Measurements from ENCODE around the gene ABCC9.
"Not testable (repeated sequence)": the region's sequence is repeated elsewhere in the genome, so short reads cannot be mapped to it uniquely, and the experiment has no call there.

ABCC9 gene

DNA sequence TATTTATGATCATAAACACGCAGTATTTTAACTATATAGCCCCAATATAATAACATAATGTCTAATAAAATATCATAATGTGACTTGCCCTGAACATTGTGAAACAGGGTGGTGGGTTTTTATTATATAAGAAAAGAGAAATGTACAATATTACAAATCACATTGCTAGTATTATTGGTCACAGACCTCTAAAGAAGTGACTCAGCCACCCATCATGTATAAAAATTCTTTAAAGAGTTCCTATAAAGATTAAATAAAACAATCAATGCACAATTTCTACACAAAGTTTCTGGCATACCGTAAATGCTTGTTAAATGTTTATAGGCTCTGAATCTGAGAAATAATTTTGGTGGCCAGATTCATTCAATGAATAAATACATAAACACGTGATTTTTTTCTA lies 28.9 kb downstream of the ABCC9 start:
- Mint-ChIP-seq H3K27ac (no peak overlapping the region), H3K4me1 (ENCODE audit: low read depth) (no peaks in the 10 kb centered on the region), H3K4me3 (no peak overlapping the region), H3K36me3 (ENCODE audit: low read depth) (no peaks in the 10 kb centered on the region), H3K9me3 (no peaks in the 10 kb centered on the region), H3K27me3 (ENCODE audit: low read depth) (no peaks in the 10 kb centered on the region)
- no peak for DNase-seq (ENCODE audit: low spot score)

DNA sequence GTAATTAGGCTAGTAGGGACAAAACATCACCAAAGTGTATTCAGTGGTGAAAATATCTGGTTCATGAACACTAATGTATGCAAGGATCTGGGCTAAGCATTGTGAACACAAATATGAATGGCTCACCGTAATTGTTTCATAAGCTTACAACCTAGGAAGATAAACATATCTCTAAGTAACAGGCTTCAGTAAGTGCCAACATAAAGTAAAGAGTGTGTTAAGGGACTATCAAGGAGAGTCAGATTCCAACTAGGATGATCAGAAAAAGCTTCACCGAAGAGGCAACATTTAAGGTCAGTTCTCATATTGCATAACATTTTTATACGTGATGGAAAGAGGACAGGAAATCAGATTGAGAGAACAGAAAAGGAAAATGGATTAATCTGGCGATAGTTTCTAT lies 29.4 kb downstream of the ABCC9 start:
- DNase-seq (ENCODE audit: low spot score) = no peak

DNA sequence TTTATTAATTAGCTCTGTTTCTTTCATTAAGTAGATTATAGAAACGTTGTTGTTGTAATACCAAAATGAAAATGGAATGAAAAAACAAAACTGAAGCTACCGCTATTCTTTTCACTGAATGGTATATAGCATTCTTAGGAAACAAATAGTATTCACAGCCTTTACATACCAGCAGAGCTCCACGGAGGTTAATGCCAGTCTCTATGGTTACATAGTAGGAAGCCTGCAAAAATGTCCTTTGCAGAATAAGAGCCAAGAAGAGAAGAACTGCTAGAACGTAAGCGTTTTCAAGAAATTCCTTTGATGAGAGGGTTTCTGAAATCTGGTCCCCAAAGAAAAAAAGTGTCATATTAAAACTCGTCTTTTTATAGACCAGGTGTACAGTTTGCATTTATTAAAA lies 30.6 kb downstream of the ABCC9 start:
- no peaks in the 10 kb centered on the region for H3K36me3 Mint-ChIP-seq (ENCODE audit: low read depth)
- no peak overlapping the region for H3K27ac Mint-ChIP-seq
- no peaks in the 10 kb centered on the region for H3K9me3 Mint-ChIP-seq
- no peaks in the 10 kb centered on the region for H3K27me3 Mint-ChIP-seq (ENCODE audit: low read depth)
- no peaks in the 10 kb centered on the region for H3K4me1 Mint-ChIP-seq (ENCODE audit: low read depth)
- no peak overlapping the region for H3K4me3 Mint-ChIP-seq
- no peak for DNase-seq (ENCODE audit: low spot score)

More for the DNA sequence above, 29.4 kb downstream of the ABCC9 start:
- Mint-ChIP-seq H3K4me1 (ENCODE audit: low read depth) (no peaks in the 10 kb centered on the region), H3K4me3 (no peak overlapping the region), H3K27me3 (ENCODE audit: low read depth) (no peaks in the 10 kb centered on the region), H3K27ac (no peak overlapping the region), H3K9me3 (no peaks in the 10 kb centered on the region), H3K36me3 (ENCODE audit: low read depth) (no peaks in the 10 kb centered on the region)

DNA sequence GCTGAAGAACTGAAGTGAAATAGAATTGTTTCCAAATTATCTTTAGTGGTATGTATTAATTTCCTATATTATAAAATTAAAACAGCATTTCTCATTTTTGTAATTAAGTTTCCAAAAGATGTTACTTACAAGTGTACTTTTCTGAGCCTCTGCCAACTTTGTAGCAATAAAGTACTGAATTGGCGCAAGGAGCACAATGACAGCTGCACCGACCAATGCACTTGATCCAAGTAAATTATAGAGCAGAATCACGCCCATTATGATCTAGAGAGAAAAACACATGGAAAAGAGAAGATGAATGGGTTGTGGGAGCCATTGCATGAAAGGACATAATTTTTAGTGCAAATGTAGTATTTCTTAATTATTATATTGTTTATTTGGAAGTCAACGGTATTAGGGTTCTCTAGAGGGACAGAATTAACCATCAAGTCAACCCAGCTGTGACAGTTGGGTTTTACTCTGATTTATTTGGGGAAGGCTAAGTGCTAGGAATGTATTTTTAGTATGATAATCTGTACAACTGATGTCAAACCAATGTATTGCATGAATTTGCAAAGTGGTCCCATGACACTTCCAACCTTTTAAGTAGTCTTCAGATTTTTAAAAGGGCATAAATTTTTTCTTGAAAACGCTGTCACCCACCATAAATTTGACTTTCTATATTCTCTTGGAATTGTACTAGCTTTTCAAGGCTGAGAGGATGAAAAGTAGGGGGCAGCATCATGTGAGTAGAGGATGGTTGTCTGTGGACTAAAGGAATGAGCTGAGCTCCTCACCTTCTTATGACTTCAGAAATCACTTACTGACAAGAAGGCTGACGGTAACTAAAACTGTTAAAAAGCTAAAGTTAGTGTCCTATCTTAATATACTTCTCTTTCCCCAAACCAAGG lies 33.0 kb downstream of the ABCC9 start:
- Mint-ChIP-seq H3K27ac (no peak overlapping the region), H3K4me1 (ENCODE audit: low read depth) (no peaks in the 10 kb centered on the region), H3K9me3 (no peaks in the 10 kb centered on the region)

DNA sequence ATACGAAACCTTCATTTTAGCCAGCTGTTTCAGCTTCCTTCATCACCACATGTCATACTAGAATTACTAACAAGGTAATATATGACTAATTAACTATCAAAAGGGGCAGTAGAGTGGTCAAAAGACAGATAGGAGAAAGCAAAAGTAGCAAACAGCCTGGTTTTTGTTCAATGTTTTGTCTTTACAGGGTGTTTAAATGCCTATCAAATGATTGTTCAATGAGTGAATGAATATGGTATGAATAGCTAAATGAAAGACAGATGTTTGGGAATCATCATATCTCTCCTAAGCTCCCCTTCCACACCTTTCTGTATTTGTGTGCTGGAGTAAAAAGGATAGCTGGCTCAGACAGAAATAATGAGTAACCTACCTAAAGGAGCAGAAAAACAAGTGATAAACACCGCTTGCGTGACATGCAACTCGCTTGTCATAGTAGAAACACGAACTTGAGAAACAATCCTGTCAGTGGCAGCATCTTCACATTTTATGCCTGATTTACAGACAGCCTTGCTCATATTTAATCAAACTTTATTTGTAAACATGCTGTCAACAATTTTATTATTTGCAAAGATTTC lies 34.2 kb downstream of the ABCC9 start:
- H3K4me3 Mint-ChIP-seq = no peak overlapping the region
- no peaks in the 10 kb centered on the region for H3K27me3 Mint-ChIP-seq (ENCODE audit: low read depth)
- H3K36me3 Mint-ChIP-seq (ENCODE audit: low read depth) = no peaks in the 10 kb centered on the region
- no peak for DNase-seq (ENCODE audit: low spot score)
- no peaks in the 10 kb centered on the region for H3K9me3 Mint-ChIP-seq
- H3K4me1 Mint-ChIP-seq (ENCODE audit: low read depth) = no peaks in the 10 kb centered on the region
- H3K27ac Mint-ChIP-seq = no peak overlapping the region

More for the DNA sequence above, 33.0 kb downstream of the ABCC9 start:
- DNase-seq (ENCODE audit: low spot score) = no peak
- Mint-ChIP-seq H3K36me3 (ENCODE audit: low read depth) (no peaks in the 10 kb centered on the region), H3K27me3 (ENCODE audit: low read depth) (no peaks in the 10 kb centered on the region), H3K4me3 (no peak overlapping the region)

DNA sequence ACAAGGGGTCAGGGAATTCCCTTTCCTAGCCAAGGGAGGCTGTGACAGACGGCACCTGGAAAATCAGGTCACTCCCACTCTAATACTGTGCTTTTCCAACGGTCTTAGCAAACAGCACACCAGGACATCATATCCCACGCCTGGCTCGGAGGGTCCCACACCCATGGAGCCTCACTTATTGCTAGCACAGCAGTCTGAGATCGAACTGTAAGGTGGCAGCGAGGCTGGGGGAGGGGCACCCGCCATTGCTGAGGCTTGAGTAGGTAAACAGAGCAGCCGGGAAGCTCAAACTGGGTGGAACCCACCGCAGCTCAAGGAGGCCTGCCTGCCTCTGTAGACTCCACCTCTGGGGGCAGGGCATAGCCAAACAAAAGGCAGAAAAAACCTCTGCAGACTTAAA lies 41.7 kb downstream of the ABCC9 start:
- H3K36me3 Mint-ChIP-seq (ENCODE audit: low read depth); H3K4me3 Mint-ChIP-seq; H3K9me3 Mint-ChIP-seq; DNase-seq (ENCODE audit: low spot score); H3K4me1 Mint-ChIP-seq (ENCODE audit: low read depth); H3K27me3 Mint-ChIP-seq (ENCODE audit: low read depth); H3K27ac Mint-ChIP-seq: not testable (repeated sequence)

DNA sequence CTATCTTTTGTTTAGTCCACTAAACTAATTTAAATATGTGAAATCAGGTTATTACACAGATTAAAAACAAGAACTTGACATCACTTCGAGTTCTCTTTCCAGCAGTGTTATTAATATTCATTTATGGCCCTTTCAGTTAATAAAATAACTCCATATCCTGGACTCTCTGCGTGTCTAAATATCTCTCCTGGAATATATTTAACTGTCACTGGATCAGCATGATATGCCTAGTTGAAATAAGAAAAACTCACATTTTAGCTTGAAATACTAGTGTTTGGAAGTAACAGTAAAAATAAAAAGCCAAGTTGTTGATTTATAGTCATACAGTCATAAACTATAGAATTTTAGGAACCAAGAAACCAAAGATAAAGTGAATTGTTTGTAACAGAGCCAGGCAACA lies 45.6 kb downstream of the ABCC9 start:
- H3K27me3 Mint-ChIP-seq (ENCODE audit: low read depth) = no peaks in the 10 kb centered on the region
- no peaks in the 10 kb centered on the region for H3K9me3 Mint-ChIP-seq
- no peak for DNase-seq (ENCODE audit: low spot score)
- H3K36me3 Mint-ChIP-seq (ENCODE audit: low read depth) = no peaks in the 10 kb centered on the region
- H3K27ac Mint-ChIP-seq = no peak overlapping the region
- H3K4me3 Mint-ChIP-seq = no peak overlapping the region
- no peaks in the 10 kb centered on the region for H3K4me1 Mint-ChIP-seq (ENCODE audit: low read depth)

DNA sequence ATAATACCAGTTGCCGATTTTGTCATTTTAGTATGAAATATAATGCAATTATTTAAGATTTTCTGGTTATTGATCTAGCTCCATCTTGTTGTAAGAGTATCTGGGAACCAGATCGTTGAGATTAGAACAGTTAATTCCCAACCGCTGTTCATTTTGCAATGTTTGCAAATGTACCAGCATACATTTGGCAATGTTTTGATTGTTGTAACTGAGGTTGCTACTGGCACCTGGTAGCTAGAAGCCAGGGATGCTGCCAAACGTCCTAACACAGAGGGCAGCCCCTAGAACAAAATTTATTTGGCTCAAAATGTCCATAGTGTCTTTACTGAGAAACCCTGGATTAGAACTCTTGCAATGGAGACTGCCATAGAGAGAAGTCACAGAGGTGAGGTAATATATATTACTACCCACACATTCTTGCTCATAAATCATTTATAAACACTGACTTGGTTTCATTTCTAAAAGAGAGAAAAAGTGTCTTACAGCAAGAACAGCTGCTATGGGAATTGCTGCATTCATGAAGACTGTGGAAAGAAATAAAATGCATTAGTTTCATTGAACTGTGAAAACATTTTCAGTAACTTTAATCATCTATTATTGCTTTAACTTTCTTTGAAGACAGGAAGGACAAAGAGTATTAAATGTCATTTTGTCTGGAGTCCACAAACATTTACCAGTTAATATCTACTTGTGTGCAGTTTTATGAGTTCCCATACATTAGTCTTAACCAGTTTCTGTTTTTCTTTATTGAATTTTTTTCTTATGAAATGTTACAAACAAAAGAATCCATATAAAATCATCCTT lies 46.2 kb downstream of the ABCC9 start:
- Mint-ChIP-seq H3K27ac (no peak overlapping the region), H3K27me3 (ENCODE audit: low read depth) (no peaks in the 10 kb centered on the region), H3K4me3 (no peak overlapping the region), H3K36me3 (ENCODE audit: low read depth) (no peaks in the 10 kb centered on the region), H3K9me3 (no peaks in the 10 kb centered on the region), H3K4me1 (ENCODE audit: low read depth) (no peaks in the 10 kb centered on the region)
- no peak for DNase-seq (ENCODE audit: low spot score)

DNA sequence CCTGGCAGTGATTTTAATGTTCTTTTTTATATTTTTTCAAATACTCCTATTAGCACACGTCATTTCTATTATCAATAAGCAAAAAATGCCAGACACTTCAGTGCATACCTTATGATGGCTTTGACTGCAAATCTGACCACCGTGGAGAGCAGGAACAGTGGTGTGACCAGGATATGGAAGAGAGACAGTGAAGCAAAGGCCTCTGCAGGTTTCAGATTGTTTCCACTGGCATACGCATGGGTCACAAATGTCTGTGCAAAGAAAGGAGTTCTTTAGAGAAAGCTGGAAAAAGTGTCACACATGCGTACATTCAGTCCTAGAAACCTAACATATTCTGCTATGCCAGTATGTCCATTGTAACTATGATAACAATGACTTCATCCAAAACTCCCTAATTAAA lies 47.3 kb downstream of the ABCC9 start:
- H3K36me3 Mint-ChIP-seq (ENCODE audit: low read depth) = no peaks in the 10 kb centered on the region
- no peak overlapping the region for H3K27ac Mint-ChIP-seq
- H3K27me3 Mint-ChIP-seq (ENCODE audit: low read depth) = no peaks in the 10 kb centered on the region
- no peaks in the 10 kb centered on the region for H3K4me1 Mint-ChIP-seq (ENCODE audit: low read depth)
- no peak overlapping the region for H3K4me3 Mint-ChIP-seq
- H3K9me3 Mint-ChIP-seq = no peaks in the 10 kb centered on the region
- DNase-seq (ENCODE audit: low spot score) = no peak

DNA sequence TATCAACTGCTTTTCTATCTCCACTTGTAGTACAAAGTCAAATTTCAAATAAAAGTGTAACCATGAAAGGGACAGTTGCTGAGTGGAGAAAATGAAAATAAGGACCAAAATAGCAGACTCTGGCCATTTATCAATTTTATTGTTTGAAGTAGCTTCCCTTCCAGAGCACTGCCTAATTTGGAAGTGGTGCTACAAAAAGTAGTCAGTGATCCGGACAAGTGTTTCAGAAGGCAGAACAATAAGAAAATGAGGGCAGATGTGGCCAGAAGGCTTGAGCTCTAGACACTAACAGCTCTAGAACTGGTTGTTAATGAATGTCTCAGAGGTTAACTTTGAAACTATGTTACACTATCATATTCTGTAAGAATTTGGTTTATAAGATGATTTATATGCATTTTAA lies 48.9 kb downstream of the ABCC9 start:
- Mint-ChIP-seq H3K4me3 (no peak overlapping the region), H3K27ac (no peak overlapping the region), H3K9me3 (no peaks in the 10 kb centered on the region), H3K36me3 (ENCODE audit: low read depth) (no peaks in the 10 kb centered on the region), H3K27me3 (ENCODE audit: low read depth) (no peaks in the 10 kb centered on the region), H3K4me1 (ENCODE audit: low read depth) (no peaks in the 10 kb centered on the region)
- no peak for DNase-seq (ENCODE audit: low spot score)

DNA sequence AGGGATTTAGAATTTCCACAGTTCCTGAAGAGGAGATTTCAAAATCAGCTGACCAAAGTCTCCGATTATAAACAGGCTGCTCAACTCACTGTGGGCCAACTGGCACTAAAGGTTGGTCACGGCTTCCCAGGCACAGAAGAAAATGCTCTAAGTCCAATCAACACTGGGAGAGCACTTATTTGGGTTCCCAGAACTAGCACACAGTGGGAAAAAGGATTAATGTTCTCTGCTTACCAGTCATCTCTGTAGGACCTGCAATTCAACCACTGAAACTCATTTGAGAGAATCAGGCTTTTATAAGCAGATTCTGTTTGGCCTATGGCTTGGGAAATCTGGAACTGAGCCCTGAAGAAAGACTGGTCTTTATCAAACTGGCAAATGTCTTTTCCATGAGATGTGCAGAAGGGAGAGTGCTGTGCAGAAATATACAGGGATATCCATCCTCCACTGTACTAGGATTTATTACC lies 49.4 kb downstream of the ABCC9 start:
- no peaks in the 10 kb centered on the region for H3K4me1 Mint-ChIP-seq (ENCODE audit: low read depth)

DNA sequence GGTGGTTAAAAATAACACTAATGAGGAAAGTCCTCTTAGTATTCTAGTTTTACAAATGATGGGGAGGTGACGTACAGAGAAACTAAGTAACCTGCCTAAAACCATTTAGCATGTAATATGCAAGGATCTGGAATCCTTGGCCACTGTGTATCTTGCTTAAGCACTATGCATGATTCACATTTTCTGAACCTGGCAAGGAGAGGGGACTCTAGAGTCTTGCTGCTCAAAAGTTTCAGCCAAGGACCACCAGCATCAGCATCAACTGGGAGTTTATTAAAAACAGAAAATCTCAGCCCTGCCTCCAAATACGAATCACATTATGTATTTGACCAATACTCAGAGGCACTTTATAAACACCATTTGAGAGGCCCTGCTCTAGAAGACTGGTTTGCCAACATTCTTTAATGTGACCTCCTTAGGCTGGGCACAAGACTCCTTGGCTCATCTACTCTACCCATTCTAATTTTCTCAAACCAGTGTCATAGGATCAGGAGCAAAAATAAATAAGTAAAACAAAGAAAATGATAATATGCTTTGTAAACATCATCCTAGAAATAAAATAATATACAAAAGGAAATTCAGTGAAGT lies 52.9 kb downstream of the ABCC9 start:
- no peak overlapping the region for H3K4me3 Mint-ChIP-seq
- no peak for DNase-seq (ENCODE audit: low spot score)
- no peaks in the 10 kb centered on the region for H3K27me3 Mint-ChIP-seq (ENCODE audit: low read depth)
- H3K9me3 Mint-ChIP-seq = no peaks in the 10 kb centered on the region
- H3K4me1 Mint-ChIP-seq (ENCODE audit: low read depth) = no peaks in the 10 kb centered on the region
- no peaks in the 10 kb centered on the region for H3K36me3 Mint-ChIP-seq (ENCODE audit: low read depth)
- no peak overlapping the region for H3K27ac Mint-ChIP-seq

More for the DNA sequence above, 49.4 kb downstream of the ABCC9 start:
- no peak overlapping the region for H3K27ac Mint-ChIP-seq
- DNase-seq (ENCODE audit: low spot score) = no peak
- H3K36me3 Mint-ChIP-seq (ENCODE audit: low read depth) = no peaks in the 10 kb centered on the region
- H3K27me3 Mint-ChIP-seq (ENCODE audit: low read depth) = no peaks in the 10 kb centered on the region
- H3K4me3 Mint-ChIP-seq = no peak overlapping the region
- no peaks in the 10 kb centered on the region for H3K9me3 Mint-ChIP-seq

DNA sequence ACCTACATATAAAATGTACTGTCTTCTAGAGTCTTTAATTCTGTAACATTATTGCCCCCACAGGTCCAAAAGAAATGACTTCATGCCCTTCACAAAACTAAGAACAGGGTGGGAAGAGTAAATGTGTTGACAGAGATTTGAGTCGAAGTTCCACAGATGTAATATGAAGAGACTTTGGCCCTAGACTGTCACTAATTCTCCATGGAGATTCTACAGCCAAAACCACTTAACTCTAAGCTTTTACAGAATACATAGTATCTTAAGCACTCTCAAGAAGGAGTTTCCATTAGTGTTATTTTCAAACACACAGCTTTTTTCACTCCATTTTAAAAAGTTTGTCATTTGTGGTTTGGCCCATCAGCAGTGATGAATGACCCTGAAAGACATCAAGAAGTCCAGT lies 56.3 kb downstream of the ABCC9 start:
- no peak overlapping the region for H3K27ac Mint-ChIP-seq
- no peak for DNase-seq (ENCODE audit: low spot score)
- no peaks in the 10 kb centered on the region for H3K36me3 Mint-ChIP-seq (ENCODE audit: low read depth)
- H3K9me3 Mint-ChIP-seq = no peaks in the 10 kb centered on the region
- H3K4me3 Mint-ChIP-seq = no peak overlapping the region
- no peaks in the 10 kb centered on the region for H3K27me3 Mint-ChIP-seq (ENCODE audit: low read depth)
- no peaks in the 10 kb centered on the region for H3K4me1 Mint-ChIP-seq (ENCODE audit: low read depth)

DNA sequence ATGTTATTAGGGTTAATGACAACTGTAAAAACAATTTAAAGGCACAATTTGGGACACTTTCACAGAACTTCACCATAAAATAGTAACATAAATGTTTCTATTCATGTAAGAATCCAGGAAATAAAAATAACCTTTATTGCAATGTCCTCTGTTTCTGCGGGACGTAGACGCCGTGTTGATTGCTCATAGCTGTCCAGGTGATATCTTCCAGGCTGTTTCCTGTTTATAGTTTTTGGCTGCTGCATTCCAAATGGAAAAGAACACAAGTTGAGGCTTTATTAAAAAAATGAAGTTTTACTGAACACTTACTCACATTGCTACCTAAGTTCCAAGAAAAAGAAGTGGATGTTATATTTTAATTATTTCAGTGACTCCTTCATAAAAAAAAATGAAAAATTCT lies 58.6 kb downstream of the ABCC9 start:
- H3K36me3 Mint-ChIP-seq (ENCODE audit: low read depth) = no peaks in the 10 kb centered on the region
- no peaks in the 10 kb centered on the region for H3K27me3 Mint-ChIP-seq (ENCODE audit: low read depth)

More for the DNA sequence above, 58.6 kb downstream of the ABCC9 start:
- DNase-seq (ENCODE audit: low spot score) = no peak
- no peak overlapping the region for H3K4me3 Mint-ChIP-seq
- no peaks in the 10 kb centered on the region for H3K9me3 Mint-ChIP-seq
- no peaks in the 10 kb centered on the region for H3K4me1 Mint-ChIP-seq (ENCODE audit: low read depth)
- H3K27ac Mint-ChIP-seq = no peak overlapping the region
